Vagina (tissue), 2 donors: Measurements from ENCODE around the gene PPARD. TPM values are rescaled to one million over a fixed set of nuclear protein-coding genes. Genes with fewer than 3 reads are reported as not detected.
"Not testable (repeated sequence)": the region's sequence is repeated elsewhere in the genome, so short reads cannot be mapped to it uniquely, and the experiment has no call there.

ENCODE experiments used
- DNase-seq, 2 donors: peaks; one replicate each; pipeline ENCODE4 v3.0.0-alpha.2; 2017; ENCODE audit errors: extremely low spot score in 2 of 2
- H3K27ac ChIP-seq: fragments of 200-600 bp; sonication (generic); one replicate; pipeline ENCODE4 v1.5.1; 2019
- H3K27me3 ChIP-seq: fragments of 200-600 bp; sonication (generic); one replicate; pipeline ENCODE4 v1.5.1; 2019
- H3K36me3 ChIP-seq, 2 donors: fragments of 200-600 bp; sonication (generic); one replicate each; pipeline ENCODE4 v1.5.1; 2017 to 2019
- H3K4me1 ChIP-seq: fragments of 200-600 bp; sonication (generic); one replicate; pipeline ENCODE4 v1.5.1; 2019
- H3K4me3 ChIP-seq, 2 donors: fragments of 200-600 bp; sonication (generic); 1 replicate in 1 of 2; 2 replicates in 1 of 2; pipeline ENCODE4 v1.5.1; 2016 to 2019
- H3K9me3 ChIP-seq: fragments of 200-600 bp; sonication (generic); one replicate; pipeline ENCODE4 v1.5.1; 2019
- CTCF ChIP-seq, 3 experiments: fragments of 450-650 bp in 2 of 3; fragments of 200-600 bp in 1 of 3; sonication (generic) in 1 of 3; IDR thresholded peaks; one replicate each; pipeline ENCODE4 v1.5.1; 2017 to 2019; ENCODE audit warnings: antibody characterized with exemption in 3 of 3, mild to moderate bottlenecking in 2 of 3, moderate library complexity in 2 of 3
- POLR2A ChIP-seq, 2 donors: fragments of 450-650 bp; IDR thresholded peaks; one replicate each; pipeline ENCODE4 v1.6.1; 2017; ENCODE audit warnings: antibody characterized with exemption in 2 of 2, mild to moderate bottlenecking in 2 of 2, moderate library complexity in 2 of 2
- POLR2AphosphoS5 ChIP-seq, 2 donors: sonication (generic); formaldehyde crosslinking; IDR thresholded peaks; one replicate each; pipeline ENCODE4 v1.9.0; 2017; ENCODE audit warnings: antibody characterized with exemption in 2 of 2, mild to moderate bottlenecking in 2 of 2, low read depth in 1 of 2; ENCODE audit not compliant: insufficient read depth in 1 of 2
- intact Hi-C: fragments of 100-400 bp; cut with DNase I; formaldehyde crosslinking; loops from one replicate; pipeline ENCODE4 v1.15.1; 2023
- total RNA-seq: library from RNA; depleted of rRNA; stranded (reverse); fragments of >200 nt; gene quantifications from one replicate; pipeline ENCODE4 v1.2.3, GENCODE V29; 2016

Gene PPARD
- total RNA-seq, 1 donor from 2014 or later: 21.9 TPM

- Histone ChIP-seq H3K36me3 (no peaks in the 10 kb centered on the region), H3K9me3 (no peaks in the 10 kb centered on the region), H3K4me3 (no peak overlapping the region), H3K4me1 (peaks cover 57% of the 10 kb centered on the region), H3K27ac (no peak overlapping the region), H3K27me3 (no peaks in the 10 kb centered on the region)
- DNase-seq: no peak
- no peak for TF ChIP-seq CTCF (IDR thresholded peaks at IDR 0.05)
- TF ChIP-seq POLR2A (IDR thresholded peaks at IDR 0.05): no peak
- TF ChIP-seq POLR2AphosphoS5 (IDR thresholded peaks at IDR 0.05; ENCODE audit: insufficient read depth in 1 of 2, low read depth in 1 of 2): no peak
- intact Hi-C loops: no loop called here
Measured at GRCh38 chr6:35300848-35301247, 41.5 kb upstream of the PPARD start.

- Histone ChIP-seq H3K27ac (no peak overlapping the region), H3K4me1 (peaks cover 47% of the 10 kb centered on the region), H3K4me3 (no peak overlapping the region), H3K9me3 (no peaks in the 10 kb centered on the region), H3K36me3 (no peaks in the 10 kb centered on the region), H3K27me3 (no peaks in the 10 kb centered on the region)
- no peak for DNase-seq
- intact Hi-C loops: no loop called here
- TF ChIP-seq CTCF (IDR thresholded peaks at IDR 0.05): no peak
- peak in 1 of 2 donors; percentile 8 for TF ChIP-seq POLR2A (IDR thresholded peaks at IDR 0.05)
- peak in 1 of 2 donors; percentile 26 for TF ChIP-seq POLR2AphosphoS5 (IDR thresholded peaks at IDR 0.05; ENCODE audit: insufficient read depth in 1 of 2, low read depth in 1 of 2)
Measured at GRCh38 chr6:35302604-35303241, 39.6 kb upstream of the PPARD start.

- H3K36me3 ChIP-seq: no peaks in the 10 kb centered on the region
- H3K9me3 ChIP-seq: no peaks in the 10 kb centered on the region
- H3K27me3 ChIP-seq: no peaks in the 10 kb centered on the region
- TF ChIP-seq POLR2A (IDR thresholded peaks at IDR 0.05) (no peak), POLR2AphosphoS5 (IDR thresholded peaks at IDR 0.05; ENCODE audit: insufficient read depth in 1 of 2, low read depth in 1 of 2) (no peak), CTCF (IDR thresholded peaks at IDR 0.05) (no peak)
- DNase-seq: no peak
- intact Hi-C loops: no loop called here
- no peak overlapping the region for H3K4me3 ChIP-seq
- no peak overlapping the region for H3K27ac ChIP-seq
- H3K4me1 ChIP-seq: peaks cover 31% of the 10 kb centered on the region
Measured at GRCh38 chr6:35304299-35304698, 38.1 kb upstream of the PPARD start.

- no peaks in the 10 kb centered on the region for H3K36me3 ChIP-seq
- intact Hi-C loops: no loop called here
- H3K4me1 ChIP-seq: peaks cover 23% of the 10 kb centered on the region
- no peak overlapping the region for H3K4me3 ChIP-seq
- H3K9me3 ChIP-seq: no peaks in the 10 kb centered on the region
- no peak for TF ChIP-seq CTCF (IDR thresholded peaks at IDR 0.05)
- no peak for TF ChIP-seq POLR2AphosphoS5 (IDR thresholded peaks at IDR 0.05; ENCODE audit: insufficient read depth in 1 of 2, low read depth in 1 of 2)
- TF ChIP-seq POLR2A (IDR thresholded peaks at IDR 0.05): no peak
- H3K27ac ChIP-seq: no peak overlapping the region
- no peak for DNase-seq
- no peaks in the 10 kb centered on the region for H3K27me3 ChIP-seq
Measured at GRCh38 chr6:35305117-35305516, 37.2 kb upstream of the PPARD start.

GRCh38 chr6:35307138-35307537 is 35.2 kb upstream of the PPARD start:
- H3K36me3 ChIP-seq, DNase-seq, intact Hi-C loops: not testable (repeated sequence)

GRCh38 chr6:35308543-35308942 is 33.8 kb upstream of the PPARD start:
- DNase-seq, intact Hi-C loops, H3K27ac ChIP-seq, H3K27me3 ChIP-seq, H3K9me3 ChIP-seq, H3K4me3 ChIP-seq, H3K36me3 ChIP-seq, H3K4me1 ChIP-seq: not testable (repeated sequence)

More at GRCh38 chr6:35307138-35307537, 35.2 kb upstream of the PPARD start:
- not testable (repeated sequence) for H3K9me3 ChIP-seq, H3K27me3 ChIP-seq, H3K27ac ChIP-seq, H3K4me3 ChIP-seq
- peaks cover 11% of the 10 kb centered on the region for H3K4me1 ChIP-seq
